ENCODE measurements around the gene MIGA1. TPM values are rescaled to one million over a fixed set of nuclear protein-coding genes. Genes with fewer than 3 reads are reported as not detected.

The MIGA1 gene
- total and polyA plus RNA-seq, 2 of the 4 experiments (the other 2 are of a cell fraction): 5.7 to 16.3 TPM

DNA sequence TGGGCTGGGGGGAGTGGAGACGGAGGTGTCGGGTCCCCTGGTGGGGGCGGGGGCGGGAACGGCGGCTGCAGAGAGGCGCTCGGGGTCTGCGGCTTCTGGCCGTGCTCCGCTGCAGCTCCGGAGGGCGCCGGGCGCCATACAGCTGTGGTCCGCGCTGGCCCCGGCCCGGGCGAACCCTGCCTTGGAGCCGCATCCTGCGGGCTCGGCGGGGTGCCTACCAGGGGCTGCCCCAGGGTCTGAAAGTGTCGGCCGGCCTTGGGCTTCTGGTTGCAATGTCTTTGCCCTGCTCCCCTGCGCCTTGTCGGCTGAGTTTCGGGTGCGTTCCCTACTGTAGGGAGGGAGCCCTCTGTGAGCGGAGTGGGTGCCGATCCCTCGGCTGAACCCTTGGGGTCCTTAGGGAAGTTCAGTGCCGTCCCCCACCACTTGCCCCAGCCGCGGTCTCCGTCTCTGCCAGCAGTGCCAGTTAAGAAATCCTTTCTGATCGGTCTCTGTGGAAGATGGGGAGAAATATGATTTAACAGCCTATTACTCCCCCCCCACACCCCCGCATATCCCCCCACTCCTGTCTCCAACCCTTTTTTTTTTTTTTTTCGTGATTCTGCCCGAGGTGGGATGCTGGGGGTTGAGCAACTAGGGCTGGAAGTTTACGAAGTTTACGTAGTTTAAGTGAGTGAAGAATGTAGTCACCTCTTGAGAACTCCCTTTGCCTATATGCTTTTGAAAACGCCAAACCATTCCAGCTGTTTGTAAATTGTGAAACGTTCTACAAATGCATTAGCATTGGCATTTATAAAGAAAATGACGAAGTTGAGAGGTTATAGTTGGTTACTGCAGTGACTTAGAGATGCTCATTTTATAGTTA is 109.6 kb downstream of the MIGA1 start:
- Histone ChIP-seq H4K8ac (ENCODE audit: low read depth in 2 of 2, low read length in 2 of 2) (peak overlapping the region; percentile 85 to 97), H3K79me1 (ENCODE audit: low read depth in 1 of 2, low read length in 2 of 2) (peaks cover 15 to 41% of the 10 kb centered on the region in 2 experiments; a peak in 3 of 4 replicates), H3K27ac (ENCODE audit: insufficient read depth, low read length) (peak overlapping the region; percentile 99), H3K23ac (ENCODE audit: low read depth, low read length) (peak overlapping the region; percentile 100), H2BK5ac (ENCODE audit: low read depth, low read length, poor library complexity, severe bottlenecking) (peak overlapping the region; percentile 98), H2BK15ac (ENCODE audit: low read depth, low read length) (peak overlapping the region; percentile 92; the same call in 2 of the 3 replicates), H3K4ac (ENCODE audit: low read depth, low read length) (peak overlapping the region; percentile 100), H2AFZ (replicated peaks; ENCODE audit: low read length, poor library complexity) (peak overlapping the region; percentile 95), H3K9me1 (ENCODE audit: insufficient read depth, low read length) (no peaks in the 10 kb centered on the region), H2BK20ac (ENCODE audit: low read depth, low read length) (peak overlapping the region; percentile 86), H3K9ac (ENCODE audit: low read depth, low read length) (peak overlapping the region; percentile 98), H3K14ac (replicated peaks; ENCODE audit: low read depth, low read length) (peak overlapping the region; percentile 100), H4K5ac (ENCODE audit: low read depth, low read length) (peak overlapping the region; percentile 99), H3K36me3 (ENCODE audit: control insufficient read depth, insufficient read depth, low read length) (peaks cover 10% of the 10 kb centered on the region), H4K20me1 (ENCODE audit: insufficient read depth, low read length) (peaks cover 5% of the 10 kb centered on the region; the same call in 1 of the 2 replicates), H3K4me1 (ENCODE audit: control insufficient read depth, insufficient read depth, low read length) (peaks cover 9% of the 10 kb centered on the region), H3K4me3 (ENCODE audit: insufficient read depth, low read depth, low read length) (peak overlapping the region; percentile 98), H3K56ac (ENCODE audit: extremely low read depth, insufficient read depth, low read length) (peak overlapping the region; percentile 100), H4K91ac (ENCODE audit: insufficient read depth, low read depth, low read length) (peak overlapping the region; percentile 100), H2BK120ac (ENCODE audit: low read depth, low read length) (peak overlapping the region; percentile 99), H2AK5ac (ENCODE audit: low read depth, low read length) (peak overlapping the region; percentile 98), H3K4me2 (ENCODE audit: low read depth, low read length) (peak overlapping the region; percentile 75), H3K18ac (ENCODE audit: low read depth, low read length) (peak overlapping the region; percentile 99), H2AK9ac (replicated peaks; ENCODE audit: low read depth, low read length, poor library complexity) (peak overlapping the region; percentile 100), H3K9me3 (ENCODE audit: control insufficient read depth, insufficient read depth, low read length) (no peaks in the 10 kb centered on the region), H3K27me3 (ENCODE audit: control insufficient read depth, insufficient read depth, low read length) (no peaks in the 10 kb centered on the region)
- in situ Hi-C loops (cut with MboI; ENCODE audit: low sequenced_read_pairs) (no loop called here), intact Hi-C loops (cut with micrococcal nuclease) (loop anchor here (2.0 kb wide), 2 partner anchors 56 to 130 kb away; partner anchors contain the start of gene USP33), dilution Hi-C loops (cut with HindIII; ENCODE audit: low sequenced_read_pairs, unreplicated experiment) (no loop called here)
- WGBS, 2 experiments (ENCODE audit: extremely low coverage in 2 of 2, insufficient read length in 1 of 2): 0% methylated on average over 13 of the region's 46 CpGs; no CpG with 5 or more reads in 1 of the 2 experiments
- DNase-seq (peak; percentile 81), ATAC-seq (ENCODE audit: low read depth) (peak; percentile 38)
- TF ChIP-seq CEBPB (IDR thresholded peaks at IDR 0.05; ENCODE audit: low read depth, low read length) (peak; percentile 76), POLR2A (IDR thresholded peaks at IDR 0.05; ENCODE audit: low read depth, low read length) (0 out of 2 replicates have a peak, but pooled peaks have one; percentile 10), MAFK (IDR thresholded peaks at IDR 0.05; ENCODE audit: low read depth, low read length) (no peak), BHLHE40 (IDR thresholded peaks at IDR 0.05; ENCODE audit: low read depth, low read length) (no peak), NFE2L2 (IDR thresholded peaks at IDR 0.05; ENCODE audit: low read depth, low read length) (no peak), RAD21 (IDR thresholded peaks at IDR 0.05; ENCODE audit: low read length) (no peak)
- TF ChIP-seq, protein P1, sequence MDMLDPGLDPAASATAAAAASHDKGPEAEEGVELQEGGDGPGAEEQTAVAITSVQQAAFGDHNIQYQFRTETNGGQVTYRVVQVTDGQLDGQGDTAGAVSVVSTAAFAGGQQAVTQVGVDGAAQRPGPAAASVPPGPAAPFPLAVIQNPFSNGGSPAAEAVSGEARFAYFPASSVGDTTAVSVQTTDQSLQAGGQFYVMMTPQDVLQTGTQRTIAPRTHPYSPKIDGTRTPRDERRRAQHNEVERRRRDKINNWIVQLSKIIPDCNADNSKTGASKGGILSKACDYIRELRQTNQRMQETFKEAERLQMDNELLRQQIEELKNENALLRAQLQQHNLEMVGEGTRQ (IDR thresholded peaks at IDR 0.05; ENCODE audit: low read depth, low read length): no peak
- CTCF ChIA-PET: interaction anchor here (0.8 to 1.6 kb wide), 2 partner anchors 11 to 63 kb away, joined by 3 to 4 read pairs; no protein-coding TSS in a partner anchor
- POLR2A ChIA-PET (ENCODE audit: unreplicated experiment): interaction anchor here (0.5 kb wide), 1 partner anchor 109 kb away, joined by 9 read pairs; the partner anchor contains the start of gene MIGA1
- no TSS peak for BruUV-seq (replicated peaks)

Data from IMR-90 (cell line).